ENCODE data around the gene RSRC1. TPM values are rescaled to one million over a fixed set of nuclear protein-coding genes. Genes with fewer than 3 reads are reported as not detected.
"Not testable (repeated sequence)": the region's sequence is repeated elsewhere in the genome, so short reads cannot be mapped to it uniquely, and the experiment has no call there.

RSRC1 gene
- polyA plus RNA-seq, 3 donors = 34.6 to 40.5 (median 35.6) TPM

GRCh38 chr3:158272081-158272480 is 162.2 kb downstream of the RSRC1 start:
- no peak for DNase-seq (ENCODE audit: extremely low read depth in 1 of 11, low read depth in 9 of 11, low spot score in 4 of 11)

- no peak for DNase-seq (ENCODE audit: extremely low read depth in 1 of 11, low read depth in 9 of 11, low spot score in 4 of 11)
Observed at GRCh38 chr3:158273656-158274055, 163.8 kb downstream of the RSRC1 start.

DNA sequence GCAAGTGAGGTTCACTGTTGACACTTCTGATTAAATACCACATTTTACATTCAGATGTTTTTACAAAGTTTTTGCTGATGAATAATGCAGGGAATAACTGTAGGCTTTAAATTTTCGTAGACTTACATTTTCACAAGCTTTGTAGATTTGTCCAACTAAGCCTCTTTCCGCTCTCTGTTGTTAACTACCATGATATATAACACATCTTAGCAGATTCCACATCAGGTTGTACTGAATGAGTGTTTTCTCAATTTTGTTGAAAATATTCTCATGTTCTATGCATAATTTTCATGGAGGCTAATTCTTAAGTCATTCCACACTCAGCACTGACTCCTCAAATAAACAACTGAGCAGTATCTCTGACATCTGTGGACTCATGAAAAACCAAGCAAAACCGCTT is 168.3 kb downstream of the RSRC1 start:
- no peak for DNase-seq (ENCODE audit: extremely low read depth in 1 of 11, low read depth in 9 of 11, low spot score in 4 of 11)

- no peak for DNase-seq (ENCODE audit: extremely low read depth in 1 of 11, low read depth in 9 of 11, low spot score in 4 of 11)
Observed at GRCh38 chr3:158279609-158280008, 169.7 kb downstream of the RSRC1 start.

DNA sequence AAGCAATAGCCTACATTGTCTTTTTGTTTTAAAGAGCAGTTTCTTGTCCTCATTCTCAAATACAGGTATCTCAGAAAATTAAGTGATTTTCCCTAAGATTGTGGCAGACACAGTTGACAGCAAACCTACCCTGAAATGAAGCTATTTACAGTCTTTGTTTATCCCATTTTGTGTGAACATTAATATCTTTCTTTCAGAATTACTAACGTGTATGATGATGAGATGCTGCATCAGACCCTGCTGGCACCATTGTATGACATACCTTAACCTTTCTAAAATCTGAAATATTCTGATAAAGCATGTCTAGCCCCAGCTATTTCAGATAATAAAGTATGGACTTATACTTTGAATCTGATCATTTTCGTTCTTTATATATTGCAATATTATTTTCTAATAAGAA is 185.9 kb downstream of the RSRC1 start:
- no peak for DNase-seq (ENCODE audit: extremely low read depth in 1 of 11, low read depth in 9 of 11, low spot score in 4 of 11)

DNA sequence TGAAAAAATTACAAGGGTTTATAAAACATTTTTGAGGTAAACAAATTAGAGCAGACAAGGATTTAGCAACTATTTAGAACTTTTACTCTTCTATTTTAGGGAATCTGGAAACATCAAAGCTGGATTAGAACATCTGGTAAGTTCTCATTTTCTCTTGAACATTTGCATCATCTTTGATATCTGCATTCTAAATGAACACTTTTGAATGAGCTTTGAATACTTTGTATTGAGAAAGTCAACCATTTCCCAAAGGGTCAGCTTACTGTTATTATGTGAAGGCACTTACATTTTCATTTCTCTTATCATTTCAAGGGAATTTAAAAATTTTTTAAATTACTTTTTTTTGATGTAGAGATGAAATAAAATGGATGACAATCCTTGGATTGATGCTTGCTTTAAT is 188.1 kb downstream of the RSRC1 start:
- no peak for DNase-seq (ENCODE audit: extremely low read depth in 1 of 11, low read depth in 9 of 11, low spot score in 4 of 11)

DNA sequence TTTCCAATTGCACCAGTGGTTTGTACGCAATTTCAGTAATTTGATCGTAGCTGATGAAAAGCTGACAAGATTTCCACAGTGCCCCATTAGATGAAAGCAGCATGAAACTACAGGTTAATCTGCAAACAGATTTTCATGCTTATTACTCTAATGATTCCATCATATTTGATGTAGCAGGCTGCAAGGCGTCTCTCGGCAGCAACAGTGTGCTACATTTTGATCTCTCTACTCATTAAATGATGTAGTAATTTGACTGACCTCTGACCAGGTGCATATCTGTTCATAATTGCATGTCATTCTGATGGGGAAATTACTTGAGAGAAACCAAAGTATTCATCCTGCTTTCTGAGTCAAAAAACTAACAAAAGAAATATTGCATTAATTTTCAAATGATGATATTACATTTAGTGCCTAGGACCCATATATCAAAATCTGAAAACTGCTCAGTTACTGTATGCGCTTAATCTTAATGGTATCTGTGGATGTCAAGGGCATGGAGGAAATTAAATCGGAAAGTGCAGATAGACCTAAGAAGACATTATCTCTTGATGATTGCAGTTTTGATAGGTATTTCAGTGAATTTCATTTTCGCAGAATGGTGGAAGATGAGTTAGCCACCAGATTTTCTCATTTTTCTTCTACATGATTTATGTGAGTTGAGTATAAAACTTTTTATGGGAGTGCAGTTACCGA is 198.5 kb downstream of the RSRC1 start:
- DNase-seq (ENCODE audit: extremely low read depth in 1 of 11, low read depth in 9 of 11, low spot score in 4 of 11) = no peak

DNA sequence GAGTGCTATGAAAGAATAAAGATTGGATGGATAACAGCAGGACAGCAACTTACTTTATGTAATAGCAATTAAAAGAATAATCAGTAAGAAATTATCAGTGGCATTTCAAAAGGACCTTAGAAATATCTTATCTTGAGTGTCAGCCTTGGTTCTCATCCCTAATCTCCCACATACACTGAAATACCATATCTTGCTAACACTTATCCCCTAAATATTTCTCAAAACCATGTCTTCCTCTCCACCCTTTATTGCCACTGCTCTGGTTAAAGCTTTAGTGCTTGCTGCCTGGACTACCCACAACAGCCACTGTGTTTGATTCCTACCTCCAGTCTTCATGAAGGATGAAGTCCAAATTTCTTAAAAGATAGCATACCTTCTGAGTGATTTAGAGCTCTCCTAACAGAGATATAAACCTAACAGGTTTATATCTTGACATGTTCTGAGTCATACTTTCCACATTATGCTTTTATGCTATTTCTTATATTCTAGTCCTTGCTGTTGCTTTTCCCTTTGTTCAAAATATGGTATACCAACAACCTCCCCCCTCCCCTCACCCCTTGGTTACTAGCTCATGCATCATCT is 202.8 kb downstream of the RSRC1 start:
- DNase-seq (ENCODE audit: extremely low read depth in 1 of 11, low read depth in 9 of 11, low spot score in 4 of 11) = no peak

DNA sequence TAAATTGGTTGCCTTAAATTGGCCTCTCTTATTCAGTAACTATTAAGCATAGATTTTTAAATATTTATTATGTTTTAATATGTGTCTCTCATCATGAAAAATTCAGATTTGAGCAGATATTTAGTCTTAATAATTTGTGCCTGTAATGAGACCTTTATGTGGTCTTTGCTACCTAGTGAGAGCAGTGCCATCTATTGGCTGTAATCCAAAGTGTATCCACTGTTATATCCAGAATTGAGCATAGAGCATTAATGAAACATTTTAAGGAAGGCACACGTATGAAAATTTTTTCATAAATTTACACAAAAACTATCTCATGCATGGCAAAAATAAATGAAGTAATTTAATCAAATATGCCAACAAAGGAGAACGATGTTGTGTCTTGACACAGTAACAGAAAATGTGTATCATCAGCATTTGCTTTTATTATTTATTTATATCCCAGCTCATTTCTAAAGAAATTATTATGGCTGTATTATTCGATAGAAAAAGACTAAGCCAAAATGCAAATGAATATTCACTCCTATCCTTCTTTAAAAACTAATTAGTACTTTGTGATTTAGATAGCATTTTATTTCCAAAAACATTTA is 203.5 kb downstream of the RSRC1 start:
- peak in 9 of 11 donors; percentile 3 to 25 (median 12) for DNase-seq (ENCODE audit: extremely low read depth in 1 of 11, low read depth in 9 of 11, low spot score in 4 of 11)

DNA sequence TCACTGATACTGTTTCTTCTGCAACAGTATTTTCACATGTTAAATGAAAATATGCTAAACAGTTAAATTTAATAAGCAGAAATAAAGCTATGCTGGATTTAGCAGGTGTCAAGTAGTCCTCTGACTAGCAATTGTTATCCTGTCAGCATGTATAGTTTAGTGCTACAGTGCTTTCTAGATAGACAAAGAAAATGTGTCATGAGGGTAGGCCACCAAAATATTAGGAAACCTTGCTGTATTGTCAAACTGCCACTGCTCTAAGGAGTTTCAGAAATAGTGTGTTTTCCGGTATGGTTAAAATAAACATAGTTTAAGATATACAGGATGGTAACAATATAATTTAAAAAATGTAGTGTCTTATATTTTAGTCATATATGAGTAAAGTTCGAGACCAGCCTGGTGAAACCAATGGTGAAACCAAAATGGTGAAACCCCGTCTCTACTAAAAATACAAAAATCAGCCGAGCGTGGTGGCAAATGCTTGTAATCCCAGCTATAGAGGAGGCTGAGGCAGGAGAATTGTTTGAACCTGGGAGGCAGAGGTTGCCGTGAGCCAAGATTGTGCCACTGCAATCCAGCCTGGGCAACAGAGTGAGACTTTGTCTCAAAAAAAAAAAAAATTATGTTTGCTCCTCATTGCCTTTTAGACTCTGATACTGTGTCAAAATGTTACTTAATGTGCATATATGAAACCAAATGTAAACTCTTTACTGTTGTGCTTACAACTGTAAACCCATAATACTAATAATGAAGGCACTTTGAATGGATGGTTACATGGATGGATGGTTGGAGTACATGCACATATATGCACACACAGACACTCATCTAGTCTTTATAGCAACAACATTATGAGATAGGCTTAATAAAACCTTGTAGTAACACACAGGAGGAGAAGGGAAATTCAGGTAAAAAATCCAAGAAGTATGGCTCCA is 204.8 kb downstream of the RSRC1 start:
- DNase-seq (ENCODE audit: extremely low read depth in 1 of 11, low read depth in 9 of 11, low spot score in 4 of 11) = no peak

GRCh38 chr3:158329696-158330441 is 220.0 kb downstream of the RSRC1 start:
- peak in 1 of 11 donors; percentile 4 for DNase-seq (ENCODE audit: extremely low read depth in 1 of 11, low read depth in 9 of 11, low spot score in 4 of 11)

DNA sequence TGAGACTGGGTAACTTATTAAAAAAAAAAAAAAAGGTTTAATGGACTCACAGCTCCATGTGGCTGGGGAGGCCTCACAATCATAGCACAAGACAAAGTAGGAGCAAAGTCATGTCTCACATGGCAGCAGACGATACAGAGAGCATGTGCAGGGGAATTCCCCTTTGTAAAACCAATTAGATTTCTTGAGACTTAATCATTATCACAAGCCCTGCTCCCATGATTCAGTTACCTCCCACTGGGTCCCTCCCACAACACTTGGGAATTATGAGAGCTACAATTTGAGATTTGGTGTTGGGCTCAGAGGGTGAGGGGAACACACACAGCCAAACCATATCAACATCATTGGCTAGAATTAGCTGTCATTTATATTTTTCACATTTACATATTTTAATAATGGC is 221.0 kb downstream of the RSRC1 start:
- no peak for DNase-seq (ENCODE audit: extremely low read depth in 1 of 11, low read depth in 9 of 11, low spot score in 4 of 11)

GRCh38 chr3:158333736-158334135 is 223.8 kb downstream of the RSRC1 start:
- DNase-seq (ENCODE audit: extremely low read depth in 1 of 11, low read depth in 9 of 11, low spot score in 4 of 11) = no peak

DNA sequence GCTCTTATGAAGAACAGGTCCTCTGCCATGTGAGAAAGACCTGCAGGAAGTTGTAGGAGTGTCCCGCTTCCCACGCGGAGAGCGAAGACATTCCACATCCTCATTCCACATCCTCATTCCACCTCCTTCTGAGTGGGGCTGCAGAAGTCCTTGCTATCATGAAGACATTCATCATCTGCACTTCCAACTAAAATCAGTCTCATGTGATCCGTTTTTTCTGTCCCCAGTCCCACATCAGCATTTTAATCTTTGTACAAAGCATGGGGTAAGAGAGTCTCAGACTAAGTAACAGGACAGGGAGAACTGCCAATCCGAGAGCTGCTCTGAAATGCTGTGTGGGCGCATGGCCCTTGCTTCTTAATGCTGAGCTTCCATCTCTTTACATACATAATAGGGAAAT is 227.2 kb downstream of the RSRC1 start:
- DNase-seq (ENCODE audit: extremely low read depth in 1 of 11, low read depth in 9 of 11, low spot score in 4 of 11) = no peak

- DNase-seq (ENCODE audit: extremely low read depth in 1 of 11, low read depth in 9 of 11, low spot score in 4 of 11) = no peak
Observed at GRCh38 chr3:158339638-158340037, 229.7 kb downstream of the RSRC1 start.

GRCh38 chr3:158340951-158341350 is 231.1 kb downstream of the RSRC1 start:
- not testable (repeated sequence) for DNase-seq (ENCODE audit: extremely low read depth in 1 of 11, low read depth in 9 of 11, low spot score in 4 of 11)

DNA sequence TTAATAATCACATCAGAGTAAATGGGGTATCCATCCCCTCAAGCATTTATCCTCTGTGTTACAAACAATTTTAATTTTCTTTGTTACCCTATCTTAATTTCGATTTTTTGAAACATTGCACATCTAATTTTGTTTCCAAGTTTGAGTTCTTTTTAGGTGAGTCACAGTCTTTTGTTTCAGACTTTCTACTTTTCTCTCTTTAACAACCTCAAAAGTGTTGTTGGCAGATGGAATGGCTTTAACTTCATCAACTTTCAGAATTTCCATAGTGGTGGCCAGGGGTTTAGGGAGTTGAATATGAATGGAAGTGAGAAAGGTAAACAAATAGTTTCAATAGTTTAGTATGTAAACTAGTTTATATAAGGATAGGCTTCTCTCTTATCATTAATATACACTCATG is 238.1 kb downstream of the RSRC1 start:
- no peak for DNase-seq (ENCODE audit: extremely low read depth in 1 of 11, low read depth in 9 of 11, low spot score in 4 of 11)

- DNase-seq (ENCODE audit: extremely low read depth in 1 of 11, low read depth in 9 of 11, low spot score in 4 of 11) = no peak
Observed at GRCh38 chr3:158350971-158351370, 241.1 kb downstream of the RSRC1 start.

- DNase-seq (ENCODE audit: extremely low read depth in 1 of 11, low read depth in 9 of 11, low spot score in 4 of 11) = no peak
Observed at GRCh38 chr3:158352551-158352950, 242.7 kb downstream of the RSRC1 start.

Measured in renal cortex interstitium (tissue), 11 donors.